Right atrium auricular region (tissue), 2 donors: Measurements from ENCODE around the gene KIT. TPM values are rescaled to one million over a fixed set of nuclear protein-coding genes. Genes with fewer than 3 reads are reported as not detected.

Source experiments
- DNase-seq: peaks from one replicate; pipeline ENCODE4 v3.0.0-alpha.2; 2019; ENCODE audit warnings: low spot score
- H3K27ac ChIP-seq, 2 donors: fragments of 200-600 bp; sonication (generic); 1 replicate in 1 of 2; 2 replicates in 1 of 2; pipeline ENCODE4 v1.5.1; 2016 to 2019
- H3K27me3 ChIP-seq, 2 donors: fragments of 200-600 bp; sonication (generic); one replicate each; pipeline versions ENCODE4 v1.5.1 to v1.6.0; 2017 to 2019
- H3K36me3 ChIP-seq: fragments of 200-600 bp; sonication (generic); one replicate; pipeline ENCODE4 v1.5.1; 2016
- H3K4me1 ChIP-seq, 2 donors: fragments of 200-600 bp; sonication (generic); one replicate each; pipeline versions ENCODE4 v1.5.1 to v1.6.0; 2017 to 2019
- H3K4me3 ChIP-seq, 2 donors: fragments of 200-600 bp; sonication (generic); 1 replicate in 1 of 2; 2 replicates in 1 of 2; pipeline ENCODE4 v1.5.1; 2017 to 2019; ENCODE audit warnings: mild to moderate bottlenecking in 1 of 2, moderate library complexity in 1 of 2
- H3K9me3 ChIP-seq, 2 donors: fragments of 200-600 bp; sonication (generic); one replicate each; pipeline ENCODE4 v1.5.1; 2019
- total RNA-seq, 2 donors: library from RNA; depleted of rRNA; stranded (reverse); fragments of >200 nt; gene quantifications; one replicate each; pipeline ENCODE4 v1.1.0, GENCODE V29; 2016
- TF ChIP-seq, protein P1 (sequence below), 2 donors: fragments of 200-600 bp; sonication (generic); IDR thresholded peaks; one replicate each; pipeline ENCODE4 v1.5.1; 2019; ENCODE audit warnings: antibody characterized with exemption in 2 of 2

KIT gene
- total RNA-seq: 1 to 10 TPM; 1.5 to 2.6 TPM

GRCh38 chr4:54657551-54658251 is at the start of gene KIT:
KIT (plus strand) TSS chr4:54657957; CDS start chr4:54658015, 58 bp downstream.
- TF ChIP-seq, protein P1, sequence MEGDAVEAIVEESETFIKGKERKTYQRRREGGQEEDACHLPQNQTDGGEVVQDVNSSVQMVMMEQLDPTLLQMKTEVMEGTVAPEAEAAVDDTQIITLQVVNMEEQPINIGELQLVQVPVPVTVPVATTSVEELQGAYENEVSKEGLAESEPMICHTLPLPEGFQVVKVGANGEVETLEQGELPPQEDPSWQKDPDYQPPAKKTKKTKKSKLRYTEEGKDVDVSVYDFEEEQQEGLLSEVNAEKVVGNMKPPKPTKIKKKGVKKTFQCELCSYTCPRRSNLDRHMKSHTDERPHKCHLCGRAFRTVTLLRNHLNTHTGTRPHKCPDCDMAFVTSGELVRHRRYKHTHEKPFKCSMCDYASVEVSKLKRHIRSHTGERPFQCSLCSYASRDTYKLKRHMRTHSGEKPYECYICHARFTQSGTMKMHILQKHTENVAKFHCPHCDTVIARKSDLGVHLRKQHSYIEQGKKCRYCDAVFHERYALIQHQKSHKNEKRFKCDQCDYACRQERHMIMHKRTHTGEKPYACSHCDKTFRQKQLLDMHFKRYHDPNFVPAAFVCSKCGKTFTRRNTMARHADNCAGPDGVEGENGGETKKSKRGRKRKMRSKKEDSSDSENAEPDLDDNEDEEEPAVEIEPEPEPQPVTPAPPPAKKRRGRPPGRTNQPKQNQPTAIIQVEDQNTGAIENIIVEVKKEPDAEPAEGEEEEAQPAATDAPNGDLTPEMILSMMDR (IDR thresholded peaks at IDR 0.05): no peak
- peaks cover 0 to 6% of the 10 kb centered on the region in 2 donors for H3K27me3 ChIP-seq
- H3K36me3 ChIP-seq: no peaks in the 10 kb centered on the region
- H3K9me3 ChIP-seq: no peaks in the 10 kb centered on the region
- H3K27ac ChIP-seq: no peak within 1 kb of the TSS
- DNase-seq: no peak
- peak within 1 kb of the TSS; percentile 37 to 58 for H3K4me3 ChIP-seq
- peaks cover 0 to 31% of the 10 kb centered on the region in 2 donors for H3K4me1 ChIP-seq

GRCh38 chr4:54609310-54609709 is 48.4 kb upstream of the KIT start:
- no peaks in the 10 kb centered on the region for H3K36me3 ChIP-seq
- TF ChIP-seq, protein P1 (IDR thresholded peaks at IDR 0.05): no peak
- H3K9me3 ChIP-seq: peaks cover 0 to 7% of the 10 kb centered on the region in 2 donors
- no peaks in the 10 kb centered on the region for H3K4me1 ChIP-seq
- no peak overlapping the region for H3K4me3 ChIP-seq
- no peak for DNase-seq
- no peaks in the 10 kb centered on the region for H3K27me3 ChIP-seq
- no peak overlapping the region for H3K27ac ChIP-seq

DNA sequence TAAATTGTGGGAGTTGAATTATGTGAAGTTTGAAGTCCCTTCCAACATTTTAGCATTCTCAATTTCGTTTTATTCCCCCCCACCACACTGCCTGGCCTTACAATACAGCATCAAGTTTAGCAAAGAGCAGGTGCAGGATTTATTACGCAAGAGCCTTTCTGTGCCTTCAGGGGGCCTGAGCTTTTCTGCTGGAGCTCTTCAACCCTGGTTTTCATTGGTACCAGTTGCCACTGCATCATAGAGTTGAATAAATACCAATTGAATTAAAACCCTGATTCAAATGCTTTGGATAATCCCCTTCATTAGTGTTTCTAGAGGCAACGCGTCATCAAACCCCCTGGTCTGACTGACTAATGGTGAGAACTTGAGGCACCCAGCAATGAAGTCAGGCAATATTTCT is 43.6 kb upstream of the KIT start:
- H3K27ac ChIP-seq: no peak overlapping the region
- no peaks in the 10 kb centered on the region for H3K36me3 ChIP-seq
- no peaks in the 10 kb centered on the region for H3K9me3 ChIP-seq
- H3K4me1 ChIP-seq: no peaks in the 10 kb centered on the region
- H3K27me3 ChIP-seq: no peaks in the 10 kb centered on the region
- TF ChIP-seq, protein P1 (IDR thresholded peaks at IDR 0.05): no peak
- H3K4me3 ChIP-seq: no peak overlapping the region
- no peak for DNase-seq

DNA sequence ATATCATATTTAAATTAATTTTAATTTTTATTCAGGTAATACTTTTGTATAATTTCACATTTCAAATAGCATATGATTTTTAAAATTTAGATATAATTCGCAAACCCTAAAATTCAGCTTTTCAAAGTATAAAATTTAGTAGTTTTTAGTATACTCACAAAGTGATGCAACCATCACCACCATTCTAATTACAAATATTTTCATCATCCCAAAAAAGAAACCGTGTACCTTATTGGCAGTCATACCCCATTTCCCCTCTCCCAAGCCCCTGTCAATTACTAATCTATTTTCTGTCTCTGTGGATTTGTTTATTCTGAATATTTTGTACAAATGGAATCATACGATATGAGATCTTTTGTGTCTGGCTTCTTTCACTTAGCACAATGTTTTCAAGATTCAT is 37.0 kb upstream of the KIT start:
- Histone ChIP-seq H3K9me3 (no peaks in the 10 kb centered on the region), H3K36me3 (no peaks in the 10 kb centered on the region), H3K4me3 (no peak overlapping the region), H3K27me3 (no peaks in the 10 kb centered on the region), H3K27ac (no peak overlapping the region), H3K4me1 (peaks cover 0 to under 1% of the 10 kb centered on the region in 2 donors)
- TF ChIP-seq, protein P1 (IDR thresholded peaks at IDR 0.05): no peak
- no peak for DNase-seq

- Histone ChIP-seq H3K4me3 (no peak overlapping the region), H3K27me3 (no peaks in the 10 kb centered on the region), H3K9me3 (no peaks in the 10 kb centered on the region), H3K27ac (no peak overlapping the region), H3K36me3 (no peaks in the 10 kb centered on the region), H3K4me1 (peaks cover 0 to 5% of the 10 kb centered on the region in 2 donors)
- no peak for DNase-seq
- TF ChIP-seq, protein P1 (IDR thresholded peaks at IDR 0.05): no peak
These were observed 32.4 kb upstream of the KIT start for GRCh38 chr4:54625391-54625790.

GRCh38 chr4:54626113-54626512 is 31.6 kb upstream of the KIT start:
- DNase-seq: no peak
- H3K27me3 ChIP-seq: no peaks in the 10 kb centered on the region
- H3K36me3 ChIP-seq: no peaks in the 10 kb centered on the region
- H3K9me3 ChIP-seq: no peaks in the 10 kb centered on the region
- no peak overlapping the region for H3K27ac ChIP-seq
- H3K4me1 ChIP-seq: peaks cover 0 to 5% of the 10 kb centered on the region in 2 donors
- TF ChIP-seq, protein P1 (IDR thresholded peaks at IDR 0.05): no peak
- H3K4me3 ChIP-seq: no peak overlapping the region
